Ureter (tissue), 1 donor: ENCODE measurements around the gene MACF1. TPM values are rescaled to one million over a fixed set of nuclear protein-coding genes. Genes with fewer than 3 reads are reported as not detected.
"Not testable (repeated sequence)": the region's sequence is repeated elsewhere in the genome, so short reads cannot be mapped to it uniquely, and the experiment has no call there.

Source experiments
- DNase-seq: peaks from one replicate; pipeline ENCODE4 v3.0.0-alpha.2; 2020; ENCODE audit warnings: low spot score
- total RNA-seq: library from RNA; stranded (reverse); gene quantifications from one replicate; pipeline ENCODE4 v1.2.4, GENCODE V29; 2023
- donor health status: DM: yes; HTN: yes; CAD: no.

The MACF1 gene
- total RNA-seq, result 353 TPM

- peak; percentile 71 for DNase-seq
These were observed at the start of gene MACF1 for GRCh38 chr1:39204441-39205081. Gene MACF1, plus strand, starts transcription at chr1:39204695. Its CDS starts 328 bp downstream, at chr1:39205023.

GRCh38 chr1:39157304-39157703 is 47.2 kb upstream of the MACF1 start:
- DNase-seq, result no peak

DNA sequence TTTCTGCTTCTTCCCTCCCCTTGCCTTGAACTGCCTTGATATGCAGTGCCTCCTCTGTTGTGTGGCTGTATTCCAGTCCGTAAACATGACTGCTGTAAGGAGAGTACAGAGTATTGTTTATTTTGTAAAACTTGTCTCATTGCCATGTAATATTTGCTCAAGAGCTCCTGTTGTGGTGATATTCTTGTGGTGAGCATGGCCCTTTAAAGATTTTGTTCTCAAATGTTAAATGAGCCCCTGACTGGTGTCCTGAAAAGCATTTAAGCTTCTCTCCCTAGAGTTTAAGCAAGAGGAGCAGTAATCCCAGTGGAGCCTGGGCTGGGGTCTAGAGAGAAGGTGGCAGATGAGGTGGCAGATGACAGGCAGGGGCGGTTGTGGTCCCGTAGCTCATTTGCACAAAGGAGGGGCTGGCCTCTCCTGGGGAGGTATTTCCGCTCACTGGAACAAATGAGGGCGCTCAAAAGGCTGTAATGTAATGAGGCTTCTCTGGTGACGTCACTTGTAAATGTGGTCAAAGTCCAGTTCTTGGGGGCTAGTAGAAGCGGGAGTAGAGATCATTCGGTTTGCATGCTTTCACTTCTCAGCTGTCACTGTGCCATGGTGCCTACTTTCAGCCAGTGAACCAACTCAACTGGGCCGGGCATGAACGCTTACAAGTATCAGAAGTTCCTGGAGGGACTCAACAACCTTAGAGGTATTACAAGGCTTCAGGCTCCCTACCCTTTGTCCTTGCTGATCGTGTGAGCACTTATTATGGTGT is 46.0 kb upstream of the MACF1 start:
- DNase-seq, result no peak

DNA sequence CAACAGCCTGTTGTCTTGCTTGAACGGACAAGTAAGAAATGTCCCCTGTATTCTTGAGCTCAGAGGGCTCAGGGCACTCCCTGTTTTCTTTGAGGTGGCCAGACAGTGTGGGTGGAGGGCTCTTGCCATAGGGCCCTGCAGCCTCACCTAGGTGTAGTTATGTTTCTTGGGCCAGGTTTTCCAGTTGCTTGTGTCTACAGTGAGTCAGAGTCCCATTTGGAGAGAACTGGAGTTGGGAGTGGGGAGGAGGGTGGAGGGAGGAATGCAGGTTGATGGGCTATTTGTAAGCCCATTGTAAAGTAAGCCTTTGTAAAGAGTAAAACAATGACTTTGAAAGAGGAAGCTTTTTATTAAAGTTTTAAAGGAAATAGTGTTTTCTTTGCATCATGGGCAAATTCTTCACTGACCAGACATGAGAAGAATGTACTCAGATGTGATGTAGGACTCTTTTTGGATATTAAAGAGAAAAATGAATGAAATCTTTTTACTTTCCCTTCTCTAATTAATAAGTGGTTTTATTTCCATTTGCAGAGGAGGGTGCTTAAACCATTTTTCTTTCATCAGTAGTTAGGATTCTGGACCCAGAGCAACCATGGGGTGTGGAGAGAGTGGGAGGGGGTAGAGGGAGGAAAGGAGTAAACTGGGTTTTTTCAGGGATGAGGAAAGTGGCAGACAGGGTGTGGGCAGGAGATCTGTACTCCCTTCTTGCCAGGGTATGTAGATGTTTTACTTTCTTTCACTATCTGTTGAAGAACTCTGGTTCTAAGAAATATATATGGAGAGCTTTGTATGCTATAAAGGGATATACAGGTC is 45.1 kb upstream of the MACF1 start:
- no peak for DNase-seq

- no peak for DNase-seq
These were observed 43.8 kb upstream of the MACF1 start for GRCh38 chr1:39160703-39161102.

- not testable (repeated sequence) for DNase-seq
These were observed 42.7 kb upstream of the MACF1 start for GRCh38 chr1:39161811-39162210.

- no peak for DNase-seq
These were observed 41.0 kb upstream of the MACF1 start for GRCh38 chr1:39163469-39163868.

GRCh38 chr1:39164256-39164655 is 40.2 kb upstream of the MACF1 start:
- no peak for DNase-seq

GRCh38 chr1:39165049-39165448 is 39.4 kb upstream of the MACF1 start:
- DNase-seq, result no peak

GRCh38 chr1:39165488-39165887 is 39.0 kb upstream of the MACF1 start:
- DNase-seq, result no peak

DNA sequence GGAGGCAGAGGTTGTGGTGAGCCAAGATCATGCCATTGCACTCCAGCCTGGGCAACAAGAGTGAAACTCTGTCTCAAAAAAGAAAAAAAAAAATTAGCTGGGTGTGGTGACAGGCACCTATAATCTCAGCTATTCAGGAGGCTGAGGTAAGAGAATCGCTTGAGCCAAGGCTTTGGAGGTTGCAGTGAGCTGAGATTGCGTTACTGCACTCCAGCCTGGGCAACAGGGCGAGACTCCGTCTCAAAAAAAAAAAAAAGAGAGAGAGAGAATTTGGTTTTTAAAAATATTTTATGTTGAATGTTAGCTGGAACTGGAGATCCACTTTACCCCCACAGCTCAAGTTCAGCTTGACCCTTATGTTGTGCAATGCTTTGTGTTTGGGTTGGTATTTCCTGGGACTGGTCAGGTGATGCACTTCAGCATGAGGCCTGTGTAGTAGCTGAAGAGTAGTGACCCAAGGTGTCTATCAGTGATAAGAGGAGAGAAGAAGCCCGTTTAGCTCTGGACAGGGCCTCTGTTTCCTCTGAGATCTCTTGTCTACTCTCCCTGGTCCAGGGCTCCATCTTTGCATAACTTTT is 36.8 kb upstream of the MACF1 start:
- DNase-seq, result no peak

DNA sequence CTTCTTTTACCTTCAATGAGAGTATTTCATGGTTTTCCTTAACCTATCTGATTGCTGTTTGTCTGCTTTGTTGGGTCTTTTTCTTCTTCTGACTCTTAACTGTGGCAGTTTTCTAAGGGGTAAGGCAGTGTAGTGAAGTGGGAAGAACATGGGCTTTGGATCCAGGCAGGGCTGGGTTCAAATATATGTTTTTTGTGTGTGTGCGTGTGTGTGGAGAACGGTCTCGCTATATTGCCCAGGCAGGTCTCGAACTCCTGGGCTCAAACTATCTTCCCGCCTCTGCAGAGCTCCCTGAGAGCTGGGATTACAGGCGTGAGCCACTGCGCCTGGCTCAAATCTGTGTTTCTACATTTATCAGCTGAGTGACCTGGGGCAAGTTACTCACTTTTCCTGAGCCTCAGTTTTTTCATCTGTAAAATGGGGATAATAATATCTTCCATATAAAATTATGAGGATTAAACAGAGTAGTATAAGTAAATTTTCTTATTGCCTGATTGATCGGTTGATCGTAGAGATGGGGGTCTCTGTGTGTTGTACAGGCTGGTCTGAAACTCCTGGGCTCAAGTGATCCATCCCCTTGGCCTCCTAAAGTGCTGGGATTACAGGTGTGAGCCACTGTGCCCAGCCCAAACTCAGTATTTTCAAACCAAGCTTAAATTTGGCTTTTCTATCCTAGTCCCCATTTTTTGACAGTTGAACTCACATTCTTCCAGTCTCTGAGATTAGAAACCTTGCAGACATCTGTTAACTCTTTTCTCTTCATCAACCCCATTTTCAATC is 36.0 kb upstream of the MACF1 start:
- no peak for DNase-seq

GRCh38 chr1:39170731-39171667 is 33.5 kb upstream of the MACF1 start:
- DNase-seq, result no peak

- DNase-seq, result no peak
These were observed 31.1 kb upstream of the MACF1 start for GRCh38 chr1:39173119-39173994.

DNA sequence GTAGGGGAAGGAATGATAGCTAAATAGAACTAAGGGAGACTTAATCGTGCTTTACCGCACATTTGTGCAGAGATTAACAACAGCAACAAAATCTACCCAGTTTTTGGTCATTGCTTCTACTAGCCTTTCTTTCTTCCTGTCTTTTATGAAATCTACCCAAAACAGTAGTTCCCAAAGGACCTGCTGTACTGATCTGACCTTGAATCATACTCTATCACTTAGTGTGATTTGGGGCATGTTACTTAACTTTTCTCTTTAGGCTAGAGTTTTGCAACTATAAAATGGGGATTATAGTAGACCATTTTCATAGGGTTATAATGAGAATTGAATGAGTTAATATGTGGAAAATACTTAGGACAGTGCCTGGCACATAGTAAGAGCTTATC is 30.5 kb upstream of the MACF1 start:
- DNase-seq, result no peak

- DNase-seq, result no peak
These were observed 30.0 kb upstream of the MACF1 start for GRCh38 chr1:39174390-39175081.

DNA sequence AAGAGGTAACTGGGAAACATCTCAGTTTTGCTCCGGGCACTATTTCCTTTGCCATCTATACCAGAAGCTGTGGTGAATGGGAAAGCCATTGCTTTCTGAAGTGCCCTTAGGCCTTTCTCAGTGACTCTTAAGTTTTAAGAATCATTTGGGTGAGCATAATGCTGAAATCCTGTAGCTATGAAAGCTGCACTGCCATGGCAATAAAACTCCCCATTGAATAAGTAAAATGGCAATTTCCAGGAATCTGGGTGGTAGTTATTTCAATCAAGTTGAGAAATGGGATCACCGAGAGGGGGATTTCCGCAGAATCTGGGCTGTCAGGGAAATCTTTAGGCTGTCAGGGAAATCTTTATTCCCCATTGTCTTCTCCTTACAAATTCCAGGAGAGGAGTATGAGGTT is 26.8 kb upstream of the MACF1 start:
- no peak for DNase-seq

- DNase-seq, result no peak
These were observed 25.7 kb upstream of the MACF1 start for GRCh38 chr1:39178541-39179431.
